HFF-Myc (cell line): ENCODE results near the gene ANKRD33B.
"Not testable (repeated sequence)": the region's sequence is repeated elsewhere in the genome, so short reads cannot be mapped to it uniquely, and the experiment has no call there.

Experiments
- DNase-seq: peaks from one replicate; pipeline ENCODE4 v3.0.0-alpha.2; 2011; ENCODE audit warnings: low read depth; ENCODE audit errors: extremely low read depth
- H3K4me3 ChIP-seq: replicated peaks from 2 replicates; pipeline ENCODE4 v1.5.1; 2011; ENCODE audit warnings: low read depth, mild to moderate bottlenecking, control low read depth, low read length
- CTCF ChIP-seq: IDR thresholded peaks from 2 replicates; pipeline ENCODE4 v1.5.1; 2012; ENCODE audit warnings: mild to moderate bottlenecking, low read depth, low read length, control low read depth; ENCODE audit errors: missing control alignments

ANKRD33B gene

DNA sequence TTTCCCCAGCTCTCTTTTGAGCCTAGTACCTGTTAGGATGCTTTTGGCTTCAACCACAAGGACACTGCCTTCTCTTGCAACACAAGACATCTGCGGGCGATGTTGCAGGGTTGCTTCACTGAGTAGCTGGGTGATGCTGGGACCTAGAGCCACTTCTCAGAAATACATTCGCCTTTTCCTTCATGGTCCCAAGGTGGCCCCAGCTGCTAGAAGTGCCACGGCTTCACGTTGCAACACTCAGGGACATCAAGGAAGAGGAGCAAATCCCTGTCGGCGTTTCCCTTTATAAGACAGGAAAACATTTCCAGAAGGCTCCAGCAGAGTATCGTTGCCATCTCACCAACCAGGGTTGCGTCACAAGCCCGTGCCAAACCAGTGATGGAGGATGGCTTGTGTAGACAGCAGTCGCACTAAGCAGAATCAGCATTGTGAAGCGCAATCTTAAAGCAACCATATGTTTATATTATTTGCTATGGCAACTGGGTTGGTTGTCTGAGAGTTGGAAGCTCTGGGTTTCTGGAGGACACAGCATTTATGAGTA lies 62.7 kb downstream of the ANKRD33B start:
- TF ChIP-seq CTCF = no peak
- H3K4me3 ChIP-seq = no peak overlapping the region
- no peak for DNase-seq

- TF ChIP-seq CTCF = no peak
- peak overlapping the region; percentile 41 for H3K4me3 ChIP-seq
- no peak for DNase-seq
Measured at GRCh38 chr5:10627160-10627701, 63.4 kb downstream of the ANKRD33B start.

DNA sequence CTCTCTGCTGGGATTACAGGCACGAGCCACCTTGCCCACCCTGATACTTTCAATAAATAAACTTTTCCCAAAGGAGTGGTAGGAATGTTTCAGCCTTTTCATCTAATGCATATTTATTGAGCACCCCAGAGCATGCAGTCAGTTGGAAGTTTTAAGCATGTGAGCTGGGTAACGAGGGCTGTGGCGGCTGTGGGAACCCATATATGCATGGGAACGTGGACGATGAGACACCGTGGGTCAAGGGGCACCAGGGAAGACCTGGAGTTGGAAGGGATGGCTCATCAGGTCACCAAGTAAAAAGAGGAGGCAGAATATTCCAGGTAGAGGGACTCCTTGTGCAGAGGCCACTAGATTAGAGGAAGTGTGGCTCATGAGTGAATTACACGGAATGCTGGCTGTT lies 64.7 kb downstream of the ANKRD33B start:
- H3K4me3 ChIP-seq = no peak overlapping the region
- no peak for DNase-seq
- TF ChIP-seq CTCF = no peak

DNA sequence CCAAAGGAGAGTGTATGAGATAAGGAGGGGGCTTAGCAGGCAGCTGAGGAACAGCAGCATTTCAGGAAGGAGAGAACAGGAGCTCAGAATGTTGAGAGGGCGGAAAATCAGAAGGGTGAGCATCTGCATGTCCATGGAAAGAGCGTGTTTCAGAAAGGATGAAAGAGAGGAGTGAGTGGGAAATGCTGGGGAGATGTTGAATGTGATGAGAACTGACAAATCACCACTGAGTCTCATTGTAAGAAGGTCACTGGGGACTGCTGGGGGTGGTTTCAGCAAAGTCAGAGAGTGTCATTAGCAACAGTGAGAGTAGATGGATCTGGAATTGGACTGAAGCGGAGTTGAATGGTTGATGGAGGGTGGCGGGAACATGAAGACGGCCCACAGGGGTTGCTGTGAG lies 65.8 kb downstream of the ANKRD33B start:
- no peak overlapping the region for H3K4me3 ChIP-seq
- no peak for DNase-seq
- no peak for TF ChIP-seq CTCF

- no peak for TF ChIP-seq CTCF
- no peak for DNase-seq
- no peak overlapping the region for H3K4me3 ChIP-seq
Measured at GRCh38 chr5:10630126-10630525, 66.3 kb downstream of the ANKRD33B start.

GRCh38 chr5:10630744-10631143 lies 66.9 kb downstream of the ANKRD33B start:
- not testable (repeated sequence) for H3K4me3 ChIP-seq

DNA sequence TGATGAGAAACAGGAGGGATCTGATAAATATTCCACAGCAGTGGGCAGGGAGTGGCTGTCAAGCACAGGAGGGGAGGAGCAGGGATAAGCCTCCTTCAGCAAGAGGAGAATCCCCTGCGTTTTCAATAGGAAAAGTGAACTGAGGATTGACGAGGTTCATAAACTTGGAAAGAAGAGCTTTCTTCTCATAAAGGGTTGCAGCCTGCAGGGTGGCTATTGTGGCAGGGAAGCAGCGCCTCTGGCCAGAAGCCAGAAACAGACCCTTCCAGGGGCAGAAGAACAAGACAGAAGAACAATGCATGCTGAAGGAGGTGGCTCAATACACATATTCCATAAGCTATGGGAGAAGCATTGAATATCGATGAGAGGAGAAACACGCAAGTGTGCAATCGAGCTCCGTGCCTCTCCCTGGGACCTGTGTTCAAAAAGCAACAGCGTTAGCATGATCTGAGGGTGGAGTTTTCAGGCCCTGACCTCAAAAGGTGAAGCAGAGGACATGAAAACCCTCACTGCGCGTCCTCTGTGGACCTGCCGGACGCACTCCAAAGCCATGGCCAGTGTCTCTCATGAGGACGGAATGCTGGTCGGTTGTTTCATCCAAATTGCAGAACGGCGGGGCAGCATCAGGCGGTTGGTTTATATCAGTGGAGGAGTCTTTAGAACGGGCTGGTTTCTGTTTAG lies 67.6 kb downstream of the ANKRD33B start:
- no peak overlapping the region for H3K4me3 ChIP-seq
- no peak for DNase-seq
- TF ChIP-seq CTCF = no peak

More at GRCh38 chr5:10630744-10631143, 66.9 kb downstream of the ANKRD33B start:
- not testable (repeated sequence) for DNase-seq
